HepG2 (cell line): ENCODE data around the gene SLC1A5. TPM values are rescaled to one million over a fixed set of nuclear protein-coding genes. Genes with fewer than 3 reads are reported as not detected.

Source experiments
- ETV6 ChIP-seq: sonication (generic); formaldehyde crosslinking; conservative IDR thresholded peaks from 2 replicates; pipeline ENCODE4 v1.4.0; 2020; ENCODE audit warnings: missing genetic modification reagents
- KDM5A ChIP-seq: fragments of 200-600 bp; sonication (generic); IDR thresholded peaks from 2 replicates; pipeline ENCODE4 v1.7.0; 2018; ENCODE audit warnings: antibody characterized with exemption, mild to moderate bottlenecking, low read length, borderline replicate concordance
- NAIF1 ChIP-seq: sonication (generic); formaldehyde crosslinking; IDR thresholded peaks from 2 replicates; pipeline ENCODE4 v1.5.0; 2020; ENCODE audit warnings: mild to moderate bottlenecking, missing genetic modification reagents, borderline replicate concordance
- PAWR ChIP-seq: sonication (generic); formaldehyde crosslinking; IDR thresholded peaks from 2 replicates; pipeline ENCODE4 v1.4.0; 2020; ENCODE audit warnings: missing genetic modification reagents, mild to moderate bottlenecking, borderline replicate concordance
- POLR2AphosphoS2 ChIP-seq: IDR thresholded peaks from 2 replicates; pipeline ENCODE4 v1.6.1; 2011; ENCODE audit warnings: low read depth, low read length, improper control_type of control experiment
- SIN3B ChIP-seq: fragments of 150-350 bp; IDR thresholded peaks from 2 replicates; pipeline ENCODE4 v1.6.1; 2014; ENCODE audit warnings: low read length
- ZFX ChIP-seq: sonication (generic); formaldehyde crosslinking; IDR thresholded peaks from 2 replicates; pipeline ENCODE4 v1.4.0; 2020; ENCODE audit warnings: mild to moderate bottlenecking, low read depth, missing genetic modification reagents, moderate library complexity
- ZNF10 ChIP-seq: sonication (generic); formaldehyde crosslinking; IDR thresholded peaks from 2 replicates; pipeline ENCODE4 v1.4.0; 2020; ENCODE audit warnings: mild to moderate bottlenecking, low read depth, missing genetic modification reagents, borderline replicate concordance
- ZNF598 ChIP-seq: sonication (generic); formaldehyde crosslinking; IDR thresholded peaks from 2 replicates; pipeline ENCODE4 v1.5.1; 2020; ENCODE audit warnings: mild to moderate bottlenecking, missing genetic modification reagents, borderline replicate concordance
- ZNF772 ChIP-seq: sonication (generic); formaldehyde crosslinking; IDR thresholded peaks from 2 replicates; pipeline ENCODE4 v1.5.0; 2020; ENCODE audit warnings: mild to moderate bottlenecking, missing genetic modification reagents
- ZNF878 ChIP-seq: sonication (generic); formaldehyde crosslinking; IDR thresholded peaks from 2 replicates; pipeline ENCODE4 v1.8.1; 2023; ENCODE audit warnings: mild to moderate bottlenecking, missing genetic modification reagents, moderate library complexity
- polyA plus RNA-seq, 8 experiments: library from polyadenylated mRNA; depleted of rRNA in 3 of 8; stranded (reverse) in 7 of 8; unstranded in 1 of 8; fragments of >200 nt; fragmentation: Illumina TruSeq in 4 of 8; extraction: Trizol in 4 of 8; gene quantifications; 2 replicates each; pipeline versions ENCODE4 v1.2.1 to v1.2.3, GENCODE V29; 2011 to 2016; ENCODE audit warnings: low read depth in 4 of 8, missing spikeins in 1 of 8, mixed read lengths in 1 of 8; ENCODE audit not compliant: insufficient read depth in 1 of 8
- total RNA-seq, 5 experiments: library from RNA; depleted of rRNA; stranded (reverse); fragments of >200 nt; fragmentation: Illumina TruSeq; extraction: Trizol; gene quantifications; 2 replicates each; pipeline ENCODE4 v1.2.3, GENCODE V29; 2016; ENCODE audit warnings: low read depth in 1 of 5
- TF ChIP-seq, protein P1 (sequence below): sonication (generic); formaldehyde crosslinking; IDR thresholded peaks from 2 replicates; pipeline ENCODE4 v1.4.0; 2020; ENCODE audit warnings: missing genetic modification reagents, borderline replicate concordance
- TF ChIP-seq, protein P2 (sequence below): sonication (generic); formaldehyde crosslinking; IDR thresholded peaks from 2 replicates; pipeline ENCODE4 v1.8.0; 2022; ENCODE audit warnings: missing genetic modification reagents, mild to moderate bottlenecking, inconsistent platforms, borderline replicate concordance
- TF ChIP-seq, protein P3 (sequence below): sonication (generic); formaldehyde crosslinking; IDR thresholded peaks from 2 replicates; pipeline ENCODE4 v1.4.0; 2020; ENCODE audit warnings: mild to moderate bottlenecking, missing genetic modification reagents
- TF ChIP-seq, protein P4 (sequence below): sonication (generic); formaldehyde crosslinking; IDR thresholded peaks from 2 replicates; pipeline ENCODE4 v1.5.0; 2020; ENCODE audit warnings: missing genetic modification reagents

Gene SLC1A5
- total and polyA plus RNA-seq, 2 of the 13 experiments (the other 11 are each of a cell fraction or from before 2014, with no cell fraction given): 120 to 159 TPM

DNA sequence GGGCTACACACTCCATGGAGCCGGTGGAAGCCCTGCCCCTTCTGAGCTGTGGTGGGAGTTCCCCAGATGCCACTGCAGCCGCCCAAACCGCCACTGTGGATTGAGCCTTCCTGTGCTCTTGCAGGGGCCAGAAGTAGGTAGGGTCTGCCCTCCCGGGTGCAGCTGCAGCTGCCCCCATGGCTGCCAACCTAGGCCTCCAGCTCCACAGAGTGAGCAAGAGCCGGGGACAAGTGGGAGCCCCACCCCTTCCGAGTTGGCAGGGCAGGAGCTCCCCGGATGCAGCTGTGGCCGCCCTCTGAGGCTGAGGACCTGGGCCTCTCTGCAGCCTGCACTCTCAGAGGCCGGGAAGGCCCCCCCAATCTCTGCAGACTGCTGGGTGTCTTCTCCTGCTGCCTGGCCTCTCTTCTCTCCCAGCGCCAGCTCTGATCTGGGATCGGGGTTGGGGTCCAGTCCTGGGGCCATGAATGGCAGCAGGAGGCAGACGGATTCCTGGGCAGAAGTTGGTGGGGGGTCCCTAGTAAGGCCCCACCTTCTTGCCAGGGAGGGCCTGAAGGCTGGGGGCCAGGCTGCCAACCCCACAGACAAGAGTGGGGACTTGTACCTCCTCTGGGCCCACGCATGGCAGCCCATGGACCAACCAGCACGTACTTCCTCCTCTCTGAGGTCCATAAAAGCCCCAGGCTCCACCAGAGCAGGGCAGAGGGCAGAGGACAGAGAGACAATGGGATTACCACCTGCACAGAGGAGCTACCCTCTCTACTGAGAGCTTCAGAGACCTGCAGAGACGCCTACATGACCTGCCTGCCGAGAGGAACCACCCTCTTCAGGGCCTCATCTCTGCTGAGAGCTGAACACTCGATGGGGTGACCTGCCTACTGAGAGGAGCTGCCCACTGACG lies 33.4 kb upstream of the SLC1A5 start (continued):
- TF ChIP-seq, protein P1, sequence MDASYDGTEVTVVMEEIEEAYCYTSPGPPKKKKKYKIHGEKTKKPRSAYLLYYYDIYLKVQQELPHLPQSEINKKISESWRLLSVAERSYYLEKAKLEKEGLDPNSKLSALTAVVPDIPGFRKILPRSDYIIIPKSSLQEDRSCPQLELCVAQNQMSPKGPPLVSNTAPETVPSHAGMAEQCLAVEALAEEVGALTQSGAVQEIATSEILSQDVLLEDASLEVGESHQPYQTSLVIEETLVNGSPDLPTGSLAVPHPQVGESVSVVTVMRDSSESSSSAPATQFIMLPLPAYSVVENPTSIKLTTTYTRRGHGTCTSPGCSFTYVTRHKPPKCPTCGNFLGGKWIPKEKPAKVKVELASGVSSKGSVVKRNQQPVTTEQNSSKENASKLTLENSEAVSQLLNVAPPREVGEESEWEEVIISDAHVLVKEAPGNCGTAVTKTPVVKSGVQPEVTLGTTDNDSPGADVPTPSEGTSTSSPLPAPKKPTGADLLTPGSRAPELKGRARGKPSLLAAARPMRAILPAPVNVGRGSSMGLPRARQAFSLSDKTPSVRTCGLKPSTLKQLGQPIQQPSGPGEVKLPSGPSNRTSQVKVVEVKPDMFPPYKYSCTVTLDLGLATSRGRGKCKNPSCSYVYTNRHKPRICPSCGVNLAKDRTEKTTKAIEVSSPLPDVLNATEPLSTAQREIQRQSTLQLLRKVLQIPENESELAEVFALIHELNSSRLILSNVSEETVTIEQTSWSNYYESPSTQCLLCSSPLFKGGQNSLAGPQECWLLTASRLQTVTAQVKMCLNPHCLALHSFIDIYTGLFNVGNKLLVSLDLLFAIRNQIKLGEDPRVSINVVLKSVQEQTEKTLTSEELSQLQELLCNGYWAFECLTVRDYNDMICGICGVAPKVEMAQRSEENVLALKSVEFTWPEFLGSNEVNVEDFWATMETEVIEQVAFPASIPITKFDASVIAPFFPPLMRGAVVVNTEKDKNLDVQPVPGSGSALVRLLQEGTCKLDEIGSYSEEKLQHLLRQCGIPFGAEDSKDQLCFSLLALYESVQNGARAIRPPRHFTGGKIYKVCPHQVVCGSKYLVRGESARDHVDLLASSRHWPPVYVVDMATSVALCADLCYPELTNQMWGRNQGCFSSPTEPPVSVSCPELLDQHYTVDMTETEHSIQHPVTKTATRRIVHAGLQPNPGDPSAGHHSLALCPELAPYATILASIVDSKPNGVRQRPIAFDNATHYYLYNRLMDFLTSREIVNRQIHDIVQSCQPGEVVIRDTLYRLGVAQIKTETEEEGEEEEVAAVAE: no peak
- TF ChIP-seq ETV6 (no peak), ZNF598 (no peak), NAIF1 (CRISPR knock-in tag) (no peak), KDM5A (no peak), ZFX (CRISPR knock-in tag) (peak; percentile 74), POLR2AphosphoS2 (no peak), PAWR (CRISPR knock-in tag) (no peak), SIN3B (no peak), ZNF772 (CRISPR knock-in tag) (peak; percentile 53; the same call in 1 of the 2 replicates), ZNF878 (CRISPR knock-in tag) (no peak), ZNF10 (CRISPR knock-in tag) (no peak)
- TF ChIP-seq, protein P2, sequence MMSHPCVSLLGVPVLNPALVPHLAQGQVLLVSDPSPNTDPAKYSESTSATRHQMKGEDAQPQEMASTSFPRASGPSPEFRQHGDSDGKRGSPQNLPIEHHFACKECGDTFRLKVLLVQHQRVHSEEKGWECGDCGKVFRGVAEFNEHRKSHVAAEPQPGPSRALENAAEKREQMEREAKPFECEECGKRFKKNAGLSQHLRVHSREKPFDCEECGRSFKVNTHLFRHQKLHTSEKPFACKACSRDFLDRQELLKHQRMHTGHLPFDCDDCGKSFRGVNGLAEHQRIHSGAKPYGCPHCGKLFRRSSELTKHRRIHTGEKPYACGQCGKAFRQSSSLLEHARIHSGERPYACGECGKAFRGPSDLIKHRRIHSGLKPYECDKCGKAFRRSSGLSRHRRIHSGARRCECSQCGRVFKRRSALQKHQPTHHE (CRISPR knock-in tag): peak; percentile 56; the same call in 1 of the 2 replicates
- TF ChIP-seq, protein P3, sequence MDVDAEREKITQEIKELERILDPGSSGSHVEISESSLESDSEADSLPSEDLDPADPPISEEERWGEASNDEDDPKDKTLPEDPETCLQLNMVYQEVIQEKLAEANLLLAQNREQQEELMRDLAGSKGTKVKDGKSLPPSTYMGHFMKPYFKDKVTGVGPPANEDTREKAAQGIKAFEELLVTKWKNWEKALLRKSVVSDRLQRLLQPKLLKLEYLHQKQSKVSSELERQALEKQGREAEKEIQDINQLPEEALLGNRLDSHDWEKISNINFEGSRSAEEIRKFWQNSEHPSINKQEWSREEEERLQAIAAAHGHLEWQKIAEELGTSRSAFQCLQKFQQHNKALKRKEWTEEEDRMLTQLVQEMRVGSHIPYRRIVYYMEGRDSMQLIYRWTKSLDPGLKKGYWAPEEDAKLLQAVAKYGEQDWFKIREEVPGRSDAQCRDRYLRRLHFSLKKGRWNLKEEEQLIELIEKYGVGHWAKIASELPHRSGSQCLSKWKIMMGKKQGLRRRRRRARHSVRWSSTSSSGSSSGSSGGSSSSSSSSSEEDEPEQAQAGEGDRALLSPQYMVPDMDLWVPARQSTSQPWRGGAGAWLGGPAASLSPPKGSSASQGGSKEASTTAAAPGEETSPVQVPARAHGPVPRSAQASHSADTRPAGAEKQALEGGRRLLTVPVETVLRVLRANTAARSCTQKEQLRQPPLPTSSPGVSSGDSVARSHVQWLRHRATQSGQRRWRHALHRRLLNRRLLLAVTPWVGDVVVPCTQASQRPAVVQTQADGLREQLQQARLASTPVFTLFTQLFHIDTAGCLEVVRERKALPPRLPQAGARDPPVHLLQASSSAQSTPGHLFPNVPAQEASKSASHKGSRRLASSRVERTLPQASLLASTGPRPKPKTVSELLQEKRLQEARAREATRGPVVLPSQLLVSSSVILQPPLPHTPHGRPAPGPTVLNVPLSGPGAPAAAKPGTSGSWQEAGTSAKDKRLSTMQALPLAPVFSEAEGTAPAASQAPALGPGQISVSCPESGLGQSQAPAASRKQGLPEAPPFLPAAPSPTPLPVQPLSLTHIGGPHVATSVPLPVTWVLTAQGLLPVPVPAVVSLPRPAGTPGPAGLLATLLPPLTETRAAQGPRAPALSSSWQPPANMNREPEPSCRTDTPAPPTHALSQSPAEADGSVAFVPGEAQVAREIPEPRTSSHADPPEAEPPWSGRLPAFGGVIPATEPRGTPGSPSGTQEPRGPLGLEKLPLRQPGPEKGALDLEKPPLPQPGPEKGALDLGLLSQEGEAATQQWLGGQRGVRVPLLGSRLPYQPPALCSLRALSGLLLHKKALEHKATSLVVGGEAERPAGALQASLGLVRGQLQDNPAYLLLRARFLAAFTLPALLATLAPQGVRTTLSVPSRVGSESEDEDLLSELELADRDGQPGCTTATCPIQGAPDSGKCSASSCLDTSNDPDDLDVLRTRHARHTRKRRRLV (CRISPR knock-in tag): no peak
- TF ChIP-seq, protein P4, sequence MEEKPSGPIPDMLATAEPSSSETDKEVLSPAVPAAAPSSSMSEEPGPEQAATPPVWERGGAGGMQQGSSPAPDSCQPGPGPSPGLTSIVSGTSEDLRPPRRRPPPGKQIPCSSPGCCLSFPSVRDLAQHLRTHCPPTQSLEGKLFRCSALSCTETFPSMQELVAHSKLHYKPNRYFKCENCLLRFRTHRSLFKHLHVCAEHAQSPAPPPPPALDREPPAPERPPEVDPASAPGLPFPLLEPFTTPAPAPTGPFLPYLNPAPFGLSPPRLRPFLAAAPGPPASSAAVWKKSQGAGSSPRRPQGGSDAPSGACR (CRISPR knock-in tag): no peak
